Astrocyte of the spinal cord (primary cell): Measurements from ENCODE around the gene DDX10.
A peak's percentile ranks its signal among the peaks of the same experiment; 100 is the strongest.

Experiments
- DNase-seq: peaks from one replicate; pipeline ENCODE4 v3.0.0; 2011; ENCODE audit warnings: low read depth, low spot score
- H3K4me3 ChIP-seq: 2 replicates; pipeline ENCODE4 v1.5.1; 2011; ENCODE audit warnings: low read depth, mild to moderate bottlenecking, low read length, moderate library complexity
- in situ Hi-C: cut with HindIII; loops from 2 replicates; pipeline ENCODE4 v1.10.0; 2017; ENCODE audit warnings: low sequenced_read_pairs
- TF ChIP-seq, protein P1 (sequence below): IDR thresholded peaks from 2 replicates; pipeline ENCODE4 v1.5.1; 2012; ENCODE audit warnings: low read depth, mild to moderate bottlenecking, low read length, inconsistent platforms

Gene DDX10

DNA sequence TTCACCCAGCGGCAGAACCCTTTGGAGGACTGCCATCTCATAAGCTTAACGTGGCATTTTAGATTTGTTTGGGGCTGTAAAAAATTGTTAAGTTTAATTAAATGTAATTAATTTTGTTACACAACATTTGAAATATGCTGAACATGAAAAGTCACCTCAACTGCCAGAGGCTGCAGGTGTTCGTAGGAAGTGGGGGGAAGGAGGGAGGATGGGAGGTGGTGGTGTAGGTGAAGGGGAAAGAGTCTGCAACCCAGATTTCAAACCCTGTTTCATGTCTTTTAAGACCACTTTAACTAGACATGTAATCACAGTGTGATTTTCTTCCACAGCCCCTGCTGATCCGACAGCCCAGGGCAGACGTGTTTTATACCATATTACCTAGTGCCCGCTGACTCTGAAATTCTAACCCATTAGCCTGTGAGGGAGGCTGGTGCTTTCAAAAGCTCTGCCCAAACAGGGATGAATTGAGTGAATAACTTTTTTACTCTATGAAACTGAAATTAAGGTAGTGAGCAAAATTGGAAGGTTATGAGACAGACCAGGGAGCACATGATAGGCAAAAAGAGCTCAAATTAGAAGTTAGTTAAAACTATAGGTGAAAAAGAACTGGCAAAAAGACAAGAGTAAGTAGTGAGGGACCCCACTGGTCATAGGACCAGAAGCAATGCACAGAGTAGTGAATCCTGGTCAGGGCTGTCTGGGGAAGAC lies 279.8 kb downstream of the DDX10 start:
- TF ChIP-seq, protein P1, sequence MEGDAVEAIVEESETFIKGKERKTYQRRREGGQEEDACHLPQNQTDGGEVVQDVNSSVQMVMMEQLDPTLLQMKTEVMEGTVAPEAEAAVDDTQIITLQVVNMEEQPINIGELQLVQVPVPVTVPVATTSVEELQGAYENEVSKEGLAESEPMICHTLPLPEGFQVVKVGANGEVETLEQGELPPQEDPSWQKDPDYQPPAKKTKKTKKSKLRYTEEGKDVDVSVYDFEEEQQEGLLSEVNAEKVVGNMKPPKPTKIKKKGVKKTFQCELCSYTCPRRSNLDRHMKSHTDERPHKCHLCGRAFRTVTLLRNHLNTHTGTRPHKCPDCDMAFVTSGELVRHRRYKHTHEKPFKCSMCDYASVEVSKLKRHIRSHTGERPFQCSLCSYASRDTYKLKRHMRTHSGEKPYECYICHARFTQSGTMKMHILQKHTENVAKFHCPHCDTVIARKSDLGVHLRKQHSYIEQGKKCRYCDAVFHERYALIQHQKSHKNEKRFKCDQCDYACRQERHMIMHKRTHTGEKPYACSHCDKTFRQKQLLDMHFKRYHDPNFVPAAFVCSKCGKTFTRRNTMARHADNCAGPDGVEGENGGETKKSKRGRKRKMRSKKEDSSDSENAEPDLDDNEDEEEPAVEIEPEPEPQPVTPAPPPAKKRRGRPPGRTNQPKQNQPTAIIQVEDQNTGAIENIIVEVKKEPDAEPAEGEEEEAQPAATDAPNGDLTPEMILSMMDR: no peak
- DNase-seq: no peak
- in situ Hi-C loops: no loop called here

DNA sequence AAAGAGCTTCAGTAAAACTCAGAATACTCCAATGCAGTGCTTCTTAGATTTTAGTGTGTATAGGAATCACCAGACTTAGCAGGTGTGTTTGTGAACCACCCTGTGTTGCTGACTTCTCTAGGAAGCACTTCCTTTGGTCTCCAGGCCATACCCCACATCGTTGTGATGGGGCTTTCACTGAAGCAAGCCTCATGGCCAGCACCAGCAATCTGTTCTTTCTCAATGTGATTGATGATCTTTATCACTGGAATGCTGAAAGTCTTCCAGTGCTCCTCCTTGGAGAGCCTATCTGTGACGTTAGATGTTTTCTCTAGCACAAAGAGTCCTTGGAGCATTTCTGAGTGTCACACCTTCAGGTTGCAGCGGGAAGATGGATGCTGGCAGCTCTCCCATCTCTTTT lies 280.5 kb downstream of the DDX10 start:
- in situ Hi-C loops: no loop called here
- no peak for DNase-seq
- TF ChIP-seq, protein P1: no peak
- no peak overlapping the region for H3K4me3 ChIP-seq

More for the DNA sequence above, 279.8 kb downstream of the DDX10 start:
- H3K4me3 ChIP-seq: no peak overlapping the region

DNA sequence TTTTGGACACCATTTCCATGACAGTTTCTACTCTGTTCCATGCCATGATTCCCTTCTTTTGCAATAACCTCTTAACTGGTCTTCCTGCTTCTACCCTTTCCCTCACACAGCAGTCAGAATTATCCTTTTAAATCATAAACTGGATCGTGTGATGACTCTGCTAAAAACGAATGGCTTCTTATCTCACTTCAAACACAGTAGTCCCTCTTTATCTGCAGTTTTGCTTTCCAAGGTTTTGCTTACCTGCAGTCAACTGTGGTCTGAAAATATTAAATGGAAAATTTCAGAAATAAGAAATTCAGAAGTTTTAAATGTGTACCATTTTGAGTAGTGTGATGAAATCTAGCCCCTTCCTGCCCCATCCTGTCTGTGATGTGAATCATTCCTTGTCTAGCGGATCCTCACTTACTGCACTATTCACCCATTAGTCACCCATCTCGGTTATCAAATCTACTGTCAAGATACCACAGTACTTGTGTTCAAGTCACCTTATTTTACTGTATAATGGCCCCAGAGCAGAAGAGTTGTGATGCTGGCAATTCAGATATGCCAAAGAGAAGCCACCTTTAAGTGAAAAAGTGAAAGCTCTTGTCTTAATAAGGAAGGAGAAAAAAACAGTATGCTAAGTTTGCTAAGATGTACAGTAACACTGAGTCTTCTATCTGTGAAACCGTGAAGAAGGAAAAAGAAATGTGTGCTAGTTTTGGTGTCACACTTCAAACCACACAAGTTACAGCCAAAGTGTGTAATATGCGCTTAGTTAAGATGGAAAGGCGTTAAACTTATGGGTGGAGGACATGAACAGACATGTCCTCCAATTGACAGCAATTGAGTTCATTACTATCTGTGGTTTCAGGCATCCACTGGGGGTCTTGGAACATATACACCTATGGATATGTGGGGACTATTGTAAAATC lies 283.0 kb downstream of the DDX10 start:
- no peak for DNase-seq
- in situ Hi-C loops: no loop called here
- TF ChIP-seq, protein P1: no peak
- H3K4me3 ChIP-seq: no peak overlapping the region

DNA sequence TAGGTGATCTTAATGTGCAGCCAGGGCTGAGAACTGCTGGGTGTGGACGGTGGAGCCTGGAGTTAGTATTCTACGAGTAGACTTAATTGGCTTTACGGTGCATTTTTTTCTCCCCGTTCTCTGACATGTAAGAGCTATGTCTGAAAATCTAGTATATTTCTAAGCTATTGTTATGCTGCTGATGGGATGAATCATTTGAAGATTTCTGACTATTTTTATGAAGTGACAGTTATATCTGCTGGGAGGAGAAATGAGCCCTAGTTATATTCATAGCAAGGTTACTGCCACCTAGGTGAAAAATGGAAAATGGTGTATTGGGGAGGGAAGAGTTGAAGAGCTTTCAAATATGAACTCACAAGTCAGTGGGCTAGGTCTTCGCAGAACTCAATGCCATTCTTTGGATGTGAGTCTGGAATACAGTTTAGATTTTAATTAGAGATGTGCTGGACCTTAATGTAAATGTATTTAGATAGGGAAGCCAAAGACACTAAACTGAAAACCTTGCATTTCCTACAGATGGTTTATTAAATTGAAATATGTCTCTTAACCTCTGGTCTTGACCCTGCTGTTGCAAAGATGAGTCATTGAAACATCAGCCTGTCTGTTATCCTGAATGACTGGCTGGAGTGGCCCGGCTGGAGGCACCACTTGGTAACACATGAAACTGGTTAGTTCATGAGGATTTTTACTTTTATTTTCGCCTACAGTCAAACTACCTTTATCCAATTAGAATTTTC lies 293.7 kb downstream of the DDX10 start:
- no peak overlapping the region for H3K4me3 ChIP-seq
- peak; percentile 68 for DNase-seq

DNA sequence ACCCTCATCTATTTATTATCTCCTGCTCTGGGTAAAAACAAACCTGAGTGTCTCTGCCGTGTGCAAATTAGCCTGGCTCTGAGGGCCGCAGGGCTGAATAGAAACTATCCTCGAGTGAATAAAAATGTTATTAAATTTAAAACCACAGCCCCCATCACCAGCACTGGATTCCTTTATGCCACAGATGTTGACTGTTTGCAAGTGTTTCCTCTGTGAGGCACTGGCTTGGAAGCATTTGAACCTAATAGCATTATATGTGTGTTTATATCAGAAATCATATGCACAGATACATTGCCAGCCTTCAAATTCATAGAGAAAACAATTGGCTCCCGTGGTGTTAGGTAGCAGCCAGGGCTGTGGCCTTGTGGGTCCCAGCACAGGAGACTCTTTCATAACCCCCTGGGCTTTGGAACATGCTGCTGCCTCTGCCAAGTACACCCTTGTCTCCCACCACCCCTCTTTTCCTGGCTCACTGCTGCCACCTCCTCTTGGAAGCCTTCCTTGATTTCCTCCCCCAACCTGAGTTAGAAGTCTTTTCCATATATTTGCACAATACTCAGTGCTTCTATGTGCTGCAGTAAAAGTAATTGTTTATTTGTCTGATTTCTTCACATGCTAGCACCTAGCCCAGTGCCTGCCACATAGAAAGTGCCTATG lies 294.4 kb downstream of the DDX10 start:
- TF ChIP-seq, protein P1: no peak
- DNase-seq: no peak
- in situ Hi-C loops: no loop called here
- H3K4me3 ChIP-seq: no peak overlapping the region

More for the DNA sequence above, 293.7 kb downstream of the DDX10 start:
- in situ Hi-C loops: no loop called here
- TF ChIP-seq, protein P1: no peak

DNA sequence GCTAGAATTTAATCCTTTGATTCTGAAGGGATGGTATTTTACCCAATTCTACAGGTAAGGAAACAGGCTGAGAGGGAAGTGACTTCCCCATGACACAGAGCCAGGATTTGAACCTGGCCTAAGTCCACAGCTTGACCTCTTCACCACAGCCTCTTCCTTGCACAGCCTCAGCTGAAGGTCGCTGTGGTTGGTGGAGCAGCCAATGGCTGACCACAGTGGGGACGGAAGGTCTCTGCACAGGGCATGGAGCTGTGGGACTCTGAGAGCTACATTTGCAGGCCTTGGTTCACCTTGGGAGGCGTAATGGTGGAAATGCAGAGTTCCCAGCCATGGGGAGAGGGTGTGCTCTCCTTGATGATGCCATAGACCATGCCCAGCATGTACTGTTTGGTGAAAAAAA lies 295.0 kb downstream of the DDX10 start:
- H3K4me3 ChIP-seq: no peak overlapping the region
- no peak for DNase-seq
- in situ Hi-C loops: no loop called here
- TF ChIP-seq, protein P1: no peak
